Mucosa of gallbladder (tissue), 1 donor: ENCODE results near the gene GNRHR. TPM values are rescaled to one million over a fixed set of nuclear protein-coding genes. Genes with fewer than 3 reads are reported as not detected.

Source experiments
- DNase-seq: peaks from one replicate; pipeline ENCODE4 v3.0.0-alpha.2; 2020; ENCODE audit warnings: low spot score
- total RNA-seq: library from RNA; stranded (reverse); gene quantifications from one replicate; pipeline ENCODE4 v1.2.1, GENCODE V29; 2021
- donor health status: DM: no; HTN: no; CAD: no.

Gene GNRHR
- total RNA-seq, 1 donor from 2014 or later, result not detected

DNA sequence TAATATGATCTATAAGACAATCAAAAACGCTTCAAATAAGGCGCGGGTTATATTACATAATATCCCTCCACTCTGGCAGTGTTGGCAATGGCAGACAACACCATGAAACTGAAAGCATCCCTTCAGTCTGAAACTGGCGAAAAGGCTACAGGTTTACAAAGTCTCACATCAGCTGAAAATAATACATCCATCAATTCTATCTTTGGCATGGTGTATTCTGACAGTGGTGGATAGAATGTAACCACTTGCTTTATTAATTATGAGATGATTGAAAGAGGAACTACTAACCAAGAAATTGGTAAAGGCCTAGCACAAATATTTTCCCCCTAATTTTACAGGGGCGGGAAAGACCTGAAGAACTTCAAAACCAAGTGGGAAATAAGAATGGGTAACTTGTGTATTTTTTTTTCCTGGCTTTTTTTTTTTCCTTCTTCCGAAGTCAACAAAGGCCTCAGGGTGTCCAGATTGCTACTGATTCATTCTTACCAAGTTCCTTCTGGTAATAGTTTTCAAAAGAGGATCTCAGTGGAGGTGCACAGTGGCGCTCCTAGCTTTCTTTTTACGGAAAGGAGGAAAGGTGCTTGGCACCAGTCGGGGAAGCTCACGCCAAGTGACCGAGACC, 54.0 kb downstream of the GNRHR start:
- no peak for DNase-seq

- DNase-seq, result no peak
These were observed 54.6 kb downstream of the GNRHR start for GRCh38 chr4:67699603-67700002.

GRCh38 chr4:67697860-67698687, 56.1 kb downstream of the GNRHR start:
- no peak for DNase-seq

DNA sequence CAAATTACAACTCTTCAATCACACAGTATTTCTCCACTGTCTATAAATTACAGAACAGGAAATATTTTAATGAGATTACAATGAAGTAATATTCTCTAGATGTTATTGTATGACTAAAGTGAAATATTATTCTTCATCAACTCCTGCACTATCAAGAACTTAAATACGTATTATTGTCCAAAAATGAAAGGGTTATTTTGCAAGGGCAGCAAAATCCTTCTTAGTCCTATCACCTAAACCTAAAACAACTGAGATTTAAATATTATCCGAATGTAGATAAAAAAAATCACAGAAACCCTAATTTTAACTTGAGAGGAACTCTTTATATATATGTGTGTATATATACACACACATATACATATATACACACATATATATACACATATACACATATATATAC, 58.1 kb downstream of the GNRHR start:
- no peak for DNase-seq

- no peak for DNase-seq
These were observed 59.5 kb downstream of the GNRHR start for GRCh38 chr4:67694662-67695061.

DNA sequence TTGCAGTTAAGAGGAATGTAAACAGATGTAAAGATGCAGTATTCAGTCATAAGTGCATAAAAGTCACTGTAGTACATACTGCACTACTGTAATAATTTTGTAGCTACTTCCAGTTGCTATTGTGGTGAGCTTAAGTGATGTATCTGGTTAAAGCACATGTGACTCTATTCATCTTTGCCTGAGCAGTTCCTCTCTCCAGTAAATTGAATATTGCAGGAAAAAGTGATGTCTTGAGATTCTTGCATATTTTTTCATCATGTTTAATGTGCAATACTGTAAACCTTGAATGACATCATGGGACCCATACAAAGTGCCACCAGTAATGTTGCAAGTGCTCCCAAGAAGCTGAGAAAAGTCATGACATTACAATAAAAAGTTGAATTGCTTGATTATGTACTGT, 62.9 kb downstream of the GNRHR start:
- DNase-seq, result no peak

Other genes with a start within 250 kb of the GNRHR start
- 17.3 TPM for gene CENPC, start 208.9 kb downstream of the GNRHR start, total RNA-seq
- gene STAP1, start 195.7 kb downstream of the GNRHR start, total RNA-seq, result 0.75 TPM
- gene UBA6, start 53.2 kb downstream of the GNRHR start, total RNA-seq, result 38.0 TPM
- gene TMPRSS11D, start 129.6 kb upstream of the GNRHR start, total RNA-seq, result not detected
- not detected for gene TMPRSS11A, start 209.1 kb upstream of the GNRHR start, total RNA-seq